Heart right ventricle (tissue), 16 donors: Measurements from ENCODE around the gene RIPK1. TPM values are rescaled to one million over a fixed set of nuclear protein-coding genes. Genes with fewer than 3 reads are reported as not detected.
A peak's percentile ranks its signal among the peaks of the same experiment; 100 is the strongest.

Experiments used
- ATAC-seq, 8 donors: fragments of 200-7000 bp; cut with Tn5 transposase; one replicate each; pipeline ENCODE4 v1.9.1; 2020; ENCODE audit warnings: mild to moderate bottlenecking in 8 of 8, moderate library complexity in 8 of 8, moderate number of reproducible peaks in 1 of 8
- DNase-seq, 2 donors: peaks; one replicate each; pipeline ENCODE4 v3.0.0-alpha.2; 2020
- H3K27ac ChIP-seq, 10 donors: fragments of 200-600 bp; sonication (generic) in 2 of 10; one replicate each; pipeline versions ENCODE4 v1.5.0 to v1.8.0; 2020 to 2022; ENCODE audit warnings: mild to moderate bottlenecking in 3 of 10
- H3K27me3 ChIP-seq, 7 donors: fragments of 200-600 bp; one replicate each; pipeline ENCODE4 v1.8.0; 2021 to 2022; ENCODE audit warnings: mild to moderate bottlenecking in 2 of 7
- H3K36me3 ChIP-seq, 9 donors: fragments of 200-600 bp; sonication (generic) in 1 of 9; one replicate each; pipeline versions ENCODE4 v1.5.0 to v1.8.0; 2020 to 2022; ENCODE audit warnings: mild to moderate bottlenecking in 2 of 9
- H3K4me1 ChIP-seq, 9 donors: fragments of 200-600 bp; sonication (generic) in 1 of 9; one replicate each; pipeline versions ENCODE4 v1.5.0 to v1.8.0; 2020 to 2022; ENCODE audit warnings: mild to moderate bottlenecking in 4 of 9
- H3K4me3 ChIP-seq, 10 donors: fragments of 200-600 bp; sonication (generic) in 2 of 10; one replicate each; pipeline versions ENCODE4 v1.5.0 to v1.8.0; 2020 to 2022; ENCODE audit warnings: mild to moderate bottlenecking in 7 of 10, moderate library complexity in 2 of 10
- H3K9me3 ChIP-seq, 11 donors: fragments of 200-600 bp in 10 of 11; sonication (generic) in 2 of 11; one replicate each; pipeline versions ENCODE4 v1.5.0 to v1.8.0; 2013 to 2022; ENCODE audit warnings: mild to moderate bottlenecking in 2 of 11, control low read depth in 1 of 11, moderate library complexity in 1 of 11
- WGBS, 2 donors: extraction: QIAGEN DNeasy Blood & Tissue Kit; methylation state at CpG; one replicate each; pipeline ENCODE4 v1.1.7; 2013; ENCODE audit warnings: inconsistent platforms in 1 of 2; 5-methylcytosine and 5-hydroxymethylcytosine counted together
- intact Hi-C, 10 donors: fragments of 100-400 bp; cut with DNase I; formaldehyde crosslinking; loops; one replicate each; pipeline versions ENCODE4 v1.11.1 to v1.14.2; 2022
- polyA plus RNA-seq, 2 donors: library from polyadenylated mRNA; stranded (reverse); fragments of 200-250 nt; gene quantifications; one replicate each; pipeline ENCODE4 v1.2.3, GENCODE V29; 2013
- total RNA-seq, 10 donors: library from RNA; stranded (reverse); fragmentation: NEBNext Ultra II Directional in 3 of 10; extraction: Animal tissue kit (Norgen Biotek cat#: 25700) in 3 of 10; gene quantifications; one replicate each; pipeline versions ENCODE4 v1.2.1 to v1.2.4, GENCODE V29; 2021 to 2023
- TF ChIP-seq, protein P1 (sequence below), 9 donors: fragments of 200-600 bp; sonication (generic) in 2 of 9; IDR thresholded peaks; one replicate each; pipeline versions ENCODE4 v1.5.0 to v1.8.0; 2021 to 2022; ENCODE audit warnings: antibody characterized with exemption in 9 of 9, mild to moderate bottlenecking in 5 of 9, moderate library complexity in 1 of 9
- donor health status: Arrhythmogenic right ventricular cardiomyopathy.
- donor health status: ischemic (EF 13 %, LVEDD 7.1; RV severe dilation, severe dysfunction).
- donor health status: healthy with polysubstance abuse.
- donor health status: DM: no; HTN: yes; CAD: no.
- donor health status: DM: no; HTN: no; CAD: no.
- donor health status: ischemic (EF 25% LVEDD 6.9; RV normal size, moderate dysfunction).
- donor health status: ischemic (EF 25% LVEDD 5.7; RV mildly dilated, moderate dysfunction).
- donor health status: healthy.
- donor health status: DM: yes; HTN: yes; CAD: no.
- donor health status: Ischemic cardiomyopathy.
- donor health status: ischemic (EF 35%, LVEDD 5.7; RV mildly dilated, moderate dysfunction).
- donor health status: nonischemic (EF 11% LVEDD 7.7; RV severe dilation, severe dysfunction).
- donor health status: DM: yes; HTN: yes; CAD: no.
- donor health status: PGD.
- donor health status: ischemic (EF 29% LVEDD 5.4; RV normal size, mild dysfunction).
- donor health status: nonischemic (EF 23%, LVEDD 6.1; RV moderate dilation, normal function).

The RIPK1 gene
- total and polyA plus RNA-seq, 12 donors: 5.1 to 12.9 (median 6.4) TPM

DNA sequence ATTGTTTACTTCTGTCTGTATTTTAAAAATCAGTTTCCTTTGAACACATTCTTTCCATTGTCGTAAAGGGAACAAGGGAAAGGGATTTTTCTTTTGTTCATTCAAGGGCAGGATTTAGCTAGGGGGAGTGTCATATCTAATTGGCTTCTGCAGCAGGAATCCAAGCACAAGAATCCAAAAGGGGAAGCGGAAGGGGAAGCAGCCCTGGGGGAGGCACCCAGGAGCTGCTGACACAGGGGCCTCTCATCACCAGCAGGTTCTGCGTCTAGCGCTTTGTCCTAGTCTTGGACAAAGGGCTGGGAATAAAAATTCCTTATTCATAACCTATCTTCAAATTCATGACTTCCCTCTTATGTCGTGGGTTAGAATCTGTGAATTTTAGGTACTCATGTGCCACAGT lies 13.7 kb downstream of the RIPK1 start:
- DNase-seq: no peak
- Histone ChIP-seq H3K27me3 (no peaks in the 10 kb centered on the region), H3K4me1 (peaks cover 0 to 14% (median 0%) of the 10 kb centered on the region in 9 donors), H3K27ac (peak overlapping the region in 6 of 10 donors; percentile 7 to 59 (median 37)), H3K9me3 (peaks cover 0 to 5% (median 0%) of the 10 kb centered on the region in 11 donors), H3K4me3 (no peak overlapping the region), H3K36me3 (peaks cover 0 to 100% (median 55%) of the 10 kb centered on the region in 9 donors)
- WGBS, 2 donors: 60 to 86% methylated on average over 5 of the region's 5 CpGs
- TF ChIP-seq, protein P1, sequence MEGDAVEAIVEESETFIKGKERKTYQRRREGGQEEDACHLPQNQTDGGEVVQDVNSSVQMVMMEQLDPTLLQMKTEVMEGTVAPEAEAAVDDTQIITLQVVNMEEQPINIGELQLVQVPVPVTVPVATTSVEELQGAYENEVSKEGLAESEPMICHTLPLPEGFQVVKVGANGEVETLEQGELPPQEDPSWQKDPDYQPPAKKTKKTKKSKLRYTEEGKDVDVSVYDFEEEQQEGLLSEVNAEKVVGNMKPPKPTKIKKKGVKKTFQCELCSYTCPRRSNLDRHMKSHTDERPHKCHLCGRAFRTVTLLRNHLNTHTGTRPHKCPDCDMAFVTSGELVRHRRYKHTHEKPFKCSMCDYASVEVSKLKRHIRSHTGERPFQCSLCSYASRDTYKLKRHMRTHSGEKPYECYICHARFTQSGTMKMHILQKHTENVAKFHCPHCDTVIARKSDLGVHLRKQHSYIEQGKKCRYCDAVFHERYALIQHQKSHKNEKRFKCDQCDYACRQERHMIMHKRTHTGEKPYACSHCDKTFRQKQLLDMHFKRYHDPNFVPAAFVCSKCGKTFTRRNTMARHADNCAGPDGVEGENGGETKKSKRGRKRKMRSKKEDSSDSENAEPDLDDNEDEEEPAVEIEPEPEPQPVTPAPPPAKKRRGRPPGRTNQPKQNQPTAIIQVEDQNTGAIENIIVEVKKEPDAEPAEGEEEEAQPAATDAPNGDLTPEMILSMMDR (IDR thresholded peaks at IDR 0.05): no peak
- intact Hi-C loops: no loop called here
- ATAC-seq: peak in 6 of 8 donors; percentile 60 to 79 (median 68)

DNA sequence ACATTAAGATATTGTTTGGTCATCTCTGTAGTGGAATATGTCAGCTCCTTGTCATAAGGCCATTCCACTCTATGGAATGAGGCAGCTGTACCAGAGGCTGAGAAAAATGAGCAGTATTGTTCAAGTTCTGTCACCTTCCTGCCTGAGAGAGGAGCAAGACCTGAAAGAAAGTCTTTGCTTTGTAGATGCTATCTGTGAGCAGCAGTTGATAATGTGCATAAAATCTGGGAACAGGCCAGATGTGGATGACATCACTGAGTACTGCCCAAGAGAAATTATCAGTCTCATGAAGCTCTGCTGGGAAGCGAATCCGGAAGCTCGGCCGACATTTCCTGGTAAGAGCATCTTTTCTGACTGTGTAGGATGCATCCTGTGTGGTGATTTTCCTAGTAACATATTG lies 16.8 kb downstream of the RIPK1 start:
- Histone ChIP-seq H3K4me1 (peaks cover 0 to 15% (median 0%) of the 10 kb centered on the region in 9 donors), H3K4me3 (no peak overlapping the region), H3K36me3 (peaks cover 0 to 100% (median 49%) of the 10 kb centered on the region in 9 donors), H3K27me3 (no peaks in the 10 kb centered on the region), H3K27ac (peak overlapping the region in 4 of 10 donors; percentile 10 to 37 (median 13)), H3K9me3 (no peaks in the 10 kb centered on the region)
- intact Hi-C loops: no loop called here
- DNase-seq (no peak), ATAC-seq (peak in 4 of 8 donors; percentile 23 to 56 (median 32))
- TF ChIP-seq, protein P1 (IDR thresholded peaks at IDR 0.05): no peak
- WGBS, 2 donors: 59 to 64% methylated on average over 4 of the region's 4 CpGs

DNA sequence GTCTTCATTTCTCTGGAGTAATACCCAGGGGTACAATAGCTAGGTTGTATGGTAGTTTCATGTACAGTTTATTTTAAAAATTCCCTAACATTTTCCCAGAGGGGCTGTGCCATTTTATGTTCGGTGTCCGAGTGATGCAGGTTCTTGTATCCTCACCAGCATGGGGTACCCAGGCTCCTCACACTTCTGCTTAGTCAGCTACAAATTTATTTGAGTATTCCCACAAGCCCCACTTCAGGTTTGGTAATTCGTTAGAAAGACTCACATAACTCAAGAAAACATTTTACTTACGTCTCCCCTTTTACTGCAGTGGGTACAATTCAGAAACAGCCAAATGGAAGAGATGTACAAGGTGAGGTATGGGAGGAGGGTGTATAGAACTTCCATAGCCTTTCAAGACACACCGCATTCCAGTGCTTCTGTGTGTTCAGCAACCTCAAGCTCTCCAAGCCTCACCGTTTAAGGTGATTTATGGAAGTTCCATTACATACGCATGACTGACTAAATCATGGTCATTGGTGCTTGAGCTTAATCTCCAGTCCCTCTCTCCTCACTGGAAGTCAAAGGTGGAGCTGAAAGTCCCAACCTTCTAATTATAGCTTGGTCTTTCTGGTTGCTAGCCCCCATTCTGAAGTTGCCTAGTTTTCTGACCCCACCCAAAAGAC lies 18.1 kb downstream of the RIPK1 start:
- intact Hi-C loops: no loop called here
- Histone ChIP-seq H3K9me3 (no peaks in the 10 kb centered on the region), H3K4me3 (no peak overlapping the region), H3K36me3 (peaks cover 0 to 93% (median 47%) of the 10 kb centered on the region in 9 donors), H3K27me3 (no peaks in the 10 kb centered on the region), H3K27ac (no peak overlapping the region), H3K4me1 (peaks cover 0 to 15% (median 0%) of the 10 kb centered on the region in 9 donors)
- ATAC-seq: no peak
- DNase-seq: no peak
- TF ChIP-seq, protein P1 (IDR thresholded peaks at IDR 0.05): no peak
- whole genome bisulfite sequencing, 2 donors: 67 to 95% methylated on average over 7 of the region's 7 CpGs

DNA sequence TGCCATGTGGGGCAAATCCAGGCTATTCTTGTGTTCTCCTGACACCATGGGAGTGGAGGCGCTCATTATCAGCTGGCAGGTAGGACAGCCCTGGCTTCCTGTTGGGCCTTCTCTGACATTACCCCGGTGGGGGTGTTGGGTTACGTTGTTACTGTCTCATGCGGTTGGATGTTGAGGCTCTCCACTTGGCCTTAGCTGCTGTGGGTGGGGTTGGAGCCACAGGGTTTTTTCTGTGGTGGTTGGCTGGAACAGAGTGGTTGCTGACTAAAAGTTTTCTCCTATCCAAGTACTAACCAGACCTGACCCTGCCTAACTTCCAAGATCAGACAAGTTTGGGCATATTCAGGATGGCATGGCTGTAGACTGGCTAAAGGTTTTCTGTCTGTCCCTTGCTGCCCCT lies 20.2 kb downstream of the RIPK1 start:
- WGBS, 2 donors: 81 to 82% methylated on average over 4 of the region's 4 CpGs
- Histone ChIP-seq H3K9me3 (no peaks in the 10 kb centered on the region), H3K4me1 (peaks cover 0 to 15% (median 0%) of the 10 kb centered on the region in 9 donors), H3K36me3 (peaks cover 0 to 73% (median 38%) of the 10 kb centered on the region in 9 donors), H3K27me3 (no peaks in the 10 kb centered on the region), H3K4me3 (no peak overlapping the region), H3K27ac (peak overlapping the region in 4 of 10 donors; percentile 8 to 65 (median 27))
- TF ChIP-seq, protein P1 (IDR thresholded peaks at IDR 0.05): no peak
- ATAC-seq (peak in 6 of 8 donors; percentile 33 to 79 (median 53)), DNase-seq (no peak)
- intact Hi-C loops: no loop called here
